Panc1 (cell line): Measurements from ENCODE around the gene SPDYE6. TPM values are rescaled to one million over a fixed set of nuclear protein-coding genes. Genes with fewer than 3 reads are reported as not detected.

Experiments
- ATAC-seq: fragments of 200-7000 bp; cut with Tn5 transposase; 2 replicates; pipeline ENCODE4 v1.9.1; 2020; ENCODE audit warnings: mild to moderate bottlenecking, moderate library complexity
- BruUV-seq: library from RNA; stranded (reverse); fragments of 400-500 nt; replicated peaks from 2 replicates; lab custom pipeline; 2021; lab: Mats Ljungman, UMichigan
- CTCF ChIA-PET: fragments of 300-600 bp; sonication (Branson Sonifier 250); formaldehyde crosslinking; loops from one replicate; lab custom pipeline; 2022; ENCODE audit warnings: antibody characterized with exemption; lab: Charles Lee
- POLR2A ChIA-PET: fragments of 300-600 bp; sonication (Branson Sonifier 250); formaldehyde crosslinking; loops from one replicate; lab custom pipeline; 2022; ENCODE audit warnings: antibody characterized with exemption; lab: Charles Lee
- DNase-seq: peaks from one replicate; pipeline ENCODE4 v3.0.0-alpha.2; 2010; ENCODE audit warnings: low read depth, low spot score
- H3K27ac ChIP-seq: 2 replicates; pipeline ENCODE4 v1.5.1; 2011; ENCODE audit warnings: mild to moderate bottlenecking, low read length, inconsistent platforms
- H3K27me3 ChIP-seq: fragments of 200-500 bp; sonication (Bioruptor generic); 2 replicates; pipeline ENCODE4 v1.6.0; 2014; ENCODE audit warnings: low read length, inconsistent platforms; ENCODE audit not compliant: control insufficient read depth, insufficient read depth
- H3K36me3 ChIP-seq: fragments of 200-500 bp; sonication (Bioruptor generic); 2 replicates; pipeline ENCODE4 v1.5.1; 2014; ENCODE audit warnings: inconsistent platforms, mild to moderate bottlenecking, low read length, moderate library complexity; ENCODE audit not compliant: control insufficient read depth, insufficient read depth
- H3K4me1 ChIP-seq: 2 replicates; pipeline ENCODE4 v1.5.1; 2011; ENCODE audit warnings: inconsistent platforms, mild to moderate bottlenecking, low read length, moderate library complexity; ENCODE audit not compliant: control insufficient read depth, insufficient read depth
- H3K4me3 ChIP-seq, 2 experiments: 2 replicates each; pipeline ENCODE4 v1.5.1; 2011 to 2012; ENCODE audit warnings: low read depth in 2 of 2, low read length in 2 of 2, mild to moderate bottlenecking in 2 of 2, inconsistent platforms in 1 of 2, moderate library complexity in 1 of 2
- H3K9me3 ChIP-seq: fragments of 200-500 bp; sonication (Bioruptor generic); 2 replicates; pipeline ENCODE4 v1.5.1; 2014; ENCODE audit warnings: low read depth, mild to moderate bottlenecking, inconsistent platforms, low read length, moderate library complexity; ENCODE audit not compliant: control insufficient read depth, insufficient read depth
- POLR2AphosphoS5 ChIP-seq: IDR thresholded peaks from 2 replicates; pipeline ENCODE4 v1.6.1; 2012; ENCODE audit warnings: mild to moderate bottlenecking, low read depth, low read length, moderate library complexity
- SIN3A ChIP-seq: IDR thresholded peaks from 2 replicates; pipeline ENCODE4 v1.6.1; 2012; ENCODE audit warnings: low read depth, mild to moderate bottlenecking, low read length, moderate library complexity, borderline replicate concordance; ENCODE audit not compliant: insufficient read depth
- TCF7L2 ChIP-seq: IDR thresholded peaks from 2 replicates; pipeline ENCODE4 v1.6.1; 2011; ENCODE audit warnings: mild to moderate bottlenecking, low read depth, low read length, inconsistent platforms
- in situ Hi-C: cut with HindIII; loops from 2 replicates; pipeline ENCODE4 v1.10.0; 2016; ENCODE audit warnings: low sequenced_read_pairs, low pct_unique_long_range_greater_than_20kb
- intact Hi-C: fragments of 100-400 bp; cut with micrococcal nuclease; formaldehyde crosslinking; loops from one replicate; pipeline ENCODE4 v1.10.0; 2022; ENCODE audit not compliant: unreplicated experiment
- total RNA-seq: library from RNA; stranded (reverse); gene quantifications from one replicate; pipeline ENCODE4 v1.2.1, GENCODE V29; 2021; ENCODE audit not compliant: unreplicated experiment
- TF ChIP-seq, protein P1 (sequence below): fragments of 450-650 bp; IDR thresholded peaks from 2 replicates; pipeline ENCODE4 v1.5.1; 2017; ENCODE audit warnings: mild to moderate bottlenecking
- TF ChIP-seq, protein P2 (sequence below), 2 experiments: IDR thresholded peaks; 2 replicates each; pipeline ENCODE4 v1.6.1; 2011 to 2012; ENCODE audit warnings: low read depth in 2 of 2, control low read depth in 1 of 2, low read length in 1 of 2, mild to moderate bottlenecking in 1 of 2, moderate library complexity in 1 of 2; ENCODE audit not compliant: insufficient read depth in 1 of 2

Gene SPDYE6
- total RNA-seq, 1 experiment from 2014 or later = not detected

DNA sequence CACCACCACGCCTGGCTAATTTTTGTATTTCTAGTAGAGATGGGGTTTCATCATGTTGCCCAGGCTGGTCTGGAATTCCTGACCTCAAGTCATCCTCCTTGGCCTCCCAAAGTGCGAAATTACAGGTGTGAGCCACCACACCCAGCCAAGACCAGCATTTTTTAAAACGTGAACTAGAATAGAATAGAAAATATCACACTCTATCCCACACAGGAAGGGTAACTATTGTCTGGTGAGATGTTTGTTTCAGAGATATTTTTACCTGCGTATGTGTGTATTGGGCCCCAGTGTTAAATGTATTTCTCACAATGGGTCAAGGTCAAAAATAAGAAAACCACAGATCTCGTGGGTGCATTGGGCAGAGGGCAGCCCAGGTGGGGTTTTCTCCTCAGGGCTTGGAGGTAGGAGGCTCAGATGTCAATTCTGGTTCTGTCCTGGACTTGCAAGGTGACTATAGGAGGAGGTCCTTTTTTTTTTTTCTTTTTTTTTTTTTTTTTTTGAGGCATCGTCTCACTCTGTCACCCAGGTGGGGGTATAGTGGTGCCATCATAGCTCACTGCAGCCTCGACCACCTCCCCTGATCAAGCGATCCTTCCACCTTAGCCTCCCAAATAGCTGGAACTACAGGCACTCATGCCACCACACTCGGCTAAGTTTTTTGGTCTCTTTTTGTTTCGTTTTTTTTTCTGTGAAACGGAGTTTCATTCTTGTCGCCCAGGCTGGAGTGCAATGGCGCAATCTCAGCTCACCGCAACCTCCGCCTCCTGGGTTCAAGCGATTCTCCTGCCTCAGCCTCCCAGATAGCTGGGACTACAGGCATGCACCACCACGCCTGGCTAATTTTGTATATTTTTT, 50.6 kb downstream of the SPDYE6 start:
- ATAC-seq = no peak
- intact Hi-C loops (no loop called here), in situ Hi-C loops (no loop called here)
- H3K4me1 ChIP-seq = peaks cover 3% of the 10 kb centered on the region; the same call in 1 of the 2 replicates
- no peak for DNase-seq
- no TSS peak for BruUV-seq
- H3K27me3 ChIP-seq = no peaks in the 10 kb centered on the region
- no peak overlapping the region for H3K4me3 ChIP-seq
- no peak overlapping the region for H3K27ac ChIP-seq
- no peaks in the 10 kb centered on the region for H3K36me3 ChIP-seq
- no peaks in the 10 kb centered on the region for H3K9me3 ChIP-seq
- no peak for TF ChIP-seq POLR2AphosphoS5
- TF ChIP-seq, protein P1, sequence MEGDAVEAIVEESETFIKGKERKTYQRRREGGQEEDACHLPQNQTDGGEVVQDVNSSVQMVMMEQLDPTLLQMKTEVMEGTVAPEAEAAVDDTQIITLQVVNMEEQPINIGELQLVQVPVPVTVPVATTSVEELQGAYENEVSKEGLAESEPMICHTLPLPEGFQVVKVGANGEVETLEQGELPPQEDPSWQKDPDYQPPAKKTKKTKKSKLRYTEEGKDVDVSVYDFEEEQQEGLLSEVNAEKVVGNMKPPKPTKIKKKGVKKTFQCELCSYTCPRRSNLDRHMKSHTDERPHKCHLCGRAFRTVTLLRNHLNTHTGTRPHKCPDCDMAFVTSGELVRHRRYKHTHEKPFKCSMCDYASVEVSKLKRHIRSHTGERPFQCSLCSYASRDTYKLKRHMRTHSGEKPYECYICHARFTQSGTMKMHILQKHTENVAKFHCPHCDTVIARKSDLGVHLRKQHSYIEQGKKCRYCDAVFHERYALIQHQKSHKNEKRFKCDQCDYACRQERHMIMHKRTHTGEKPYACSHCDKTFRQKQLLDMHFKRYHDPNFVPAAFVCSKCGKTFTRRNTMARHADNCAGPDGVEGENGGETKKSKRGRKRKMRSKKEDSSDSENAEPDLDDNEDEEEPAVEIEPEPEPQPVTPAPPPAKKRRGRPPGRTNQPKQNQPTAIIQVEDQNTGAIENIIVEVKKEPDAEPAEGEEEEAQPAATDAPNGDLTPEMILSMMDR = no peak
- TF ChIP-seq, protein P2, sequence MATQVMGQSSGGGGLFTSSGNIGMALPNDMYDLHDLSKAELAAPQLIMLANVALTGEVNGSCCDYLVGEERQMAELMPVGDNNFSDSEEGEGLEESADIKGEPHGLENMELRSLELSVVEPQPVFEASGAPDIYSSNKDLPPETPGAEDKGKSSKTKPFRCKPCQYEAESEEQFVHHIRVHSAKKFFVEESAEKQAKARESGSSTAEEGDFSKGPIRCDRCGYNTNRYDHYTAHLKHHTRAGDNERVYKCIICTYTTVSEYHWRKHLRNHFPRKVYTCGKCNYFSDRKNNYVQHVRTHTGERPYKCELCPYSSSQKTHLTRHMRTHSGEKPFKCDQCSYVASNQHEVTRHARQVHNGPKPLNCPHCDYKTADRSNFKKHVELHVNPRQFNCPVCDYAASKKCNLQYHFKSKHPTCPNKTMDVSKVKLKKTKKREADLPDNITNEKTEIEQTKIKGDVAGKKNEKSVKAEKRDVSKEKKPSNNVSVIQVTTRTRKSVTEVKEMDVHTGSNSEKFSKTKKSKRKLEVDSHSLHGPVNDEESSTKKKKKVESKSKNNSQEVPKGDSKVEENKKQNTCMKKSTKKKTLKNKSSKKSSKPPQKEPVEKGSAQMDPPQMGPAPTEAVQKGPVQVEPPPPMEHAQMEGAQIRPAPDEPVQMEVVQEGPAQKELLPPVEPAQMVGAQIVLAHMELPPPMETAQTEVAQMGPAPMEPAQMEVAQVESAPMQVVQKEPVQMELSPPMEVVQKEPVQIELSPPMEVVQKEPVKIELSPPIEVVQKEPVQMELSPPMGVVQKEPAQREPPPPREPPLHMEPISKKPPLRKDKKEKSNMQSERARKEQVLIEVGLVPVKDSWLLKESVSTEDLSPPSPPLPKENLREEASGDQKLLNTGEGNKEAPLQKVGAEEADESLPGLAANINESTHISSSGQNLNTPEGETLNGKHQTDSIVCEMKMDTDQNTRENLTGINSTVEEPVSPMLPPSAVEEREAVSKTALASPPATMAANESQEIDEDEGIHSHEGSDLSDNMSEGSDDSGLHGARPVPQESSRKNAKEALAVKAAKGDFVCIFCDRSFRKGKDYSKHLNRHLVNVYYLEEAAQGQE (IDR thresholded peaks at IDR 0.05; ENCODE audit: insufficient read depth in 1 of 2, low read depth in 2 of 2, low read length in 1 of 2) = no peak
- no peak for TF ChIP-seq SIN3A
- TF ChIP-seq TCF7L2 = no peak
- ChIA-PET POLR2A (no interaction called here), CTCF (no interaction called here)

DNA sequence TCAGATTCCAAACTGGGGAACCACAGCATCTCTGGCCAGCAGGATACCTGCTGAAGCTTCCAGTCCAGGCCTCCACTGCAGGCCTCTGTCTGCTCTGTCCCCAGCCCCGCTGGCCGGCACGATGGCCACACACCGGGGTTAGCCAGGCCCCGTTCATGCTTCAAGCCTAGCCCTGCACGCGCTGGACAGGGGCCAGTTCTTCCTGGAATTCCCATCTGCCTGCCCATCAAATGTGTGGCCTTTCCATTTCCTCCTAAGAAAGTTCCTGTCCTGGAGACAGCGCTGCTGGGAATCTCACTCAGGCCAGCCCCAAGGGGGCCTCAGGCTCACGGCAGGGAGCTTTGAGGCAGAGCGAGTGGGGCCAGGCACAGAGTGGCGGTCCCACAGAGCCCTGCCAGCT, 51.6 kb downstream of the SPDYE6 start:
- no TSS peak for BruUV-seq
- in situ Hi-C loops = no loop called here
- ATAC-seq (0 out of 2 replicates have a peak, but pooled peaks have one; percentile 45), DNase-seq (no peak)
- Histone ChIP-seq H3K4me1 (peaks cover 3% of the 10 kb centered on the region; the same call in 1 of the 2 replicates), H3K9me3 (no peaks in the 10 kb centered on the region), H3K27ac (no peak overlapping the region), H3K4me3 (no peak overlapping the region), H3K36me3 (no peaks in the 10 kb centered on the region), H3K27me3 (no peaks in the 10 kb centered on the region)
- ChIA-PET CTCF (no interaction called here), POLR2A (no interaction called here)
- intact Hi-C loops = no loop called here
- TF ChIP-seq POLR2AphosphoS5 (no peak), SIN3A (no peak), TCF7L2 (no peak)
- TF ChIP-seq, protein P2 (IDR thresholded peaks at IDR 0.05; ENCODE audit: insufficient read depth in 1 of 2, low read depth in 2 of 2, low read length in 1 of 2) = no peak
- TF ChIP-seq, protein P1 = no peak
